ENCODE measurements around the gene PRKCQ. TPM values are rescaled to one million over a fixed set of nuclear protein-coding genes. Genes with fewer than 3 reads are reported as not detected.

The PRKCQ gene
- total and polyA plus RNA-seq, 2 experiments from 2014 or later = 0.43 to 0.97 TPM

- H3K9me2 ChIP-seq (replicated peaks; ENCODE audit: insufficient read depth) = no peaks in the 10 kb centered on the region
- H3K9me3 ChIP-seq (ENCODE audit: low read depth) = no peaks in the 10 kb centered on the region
- no peaks in the 10 kb centered on the region for H3K36me3 ChIP-seq (replicated peaks; ENCODE audit: insufficient read depth, low read depth)
- H3K27ac ChIP-seq = no peak overlapping the region
- H3K4me3 ChIP-seq = no peak overlapping the region
- peaks cover 13% of the 10 kb centered on the region for H3K27me3 ChIP-seq
- no peak for TF ChIP-seq EZH2 (IDR thresholded peaks at IDR 0.05; ENCODE audit: borderline replicate concordance)
- TF ChIP-seq, protein P1, sequence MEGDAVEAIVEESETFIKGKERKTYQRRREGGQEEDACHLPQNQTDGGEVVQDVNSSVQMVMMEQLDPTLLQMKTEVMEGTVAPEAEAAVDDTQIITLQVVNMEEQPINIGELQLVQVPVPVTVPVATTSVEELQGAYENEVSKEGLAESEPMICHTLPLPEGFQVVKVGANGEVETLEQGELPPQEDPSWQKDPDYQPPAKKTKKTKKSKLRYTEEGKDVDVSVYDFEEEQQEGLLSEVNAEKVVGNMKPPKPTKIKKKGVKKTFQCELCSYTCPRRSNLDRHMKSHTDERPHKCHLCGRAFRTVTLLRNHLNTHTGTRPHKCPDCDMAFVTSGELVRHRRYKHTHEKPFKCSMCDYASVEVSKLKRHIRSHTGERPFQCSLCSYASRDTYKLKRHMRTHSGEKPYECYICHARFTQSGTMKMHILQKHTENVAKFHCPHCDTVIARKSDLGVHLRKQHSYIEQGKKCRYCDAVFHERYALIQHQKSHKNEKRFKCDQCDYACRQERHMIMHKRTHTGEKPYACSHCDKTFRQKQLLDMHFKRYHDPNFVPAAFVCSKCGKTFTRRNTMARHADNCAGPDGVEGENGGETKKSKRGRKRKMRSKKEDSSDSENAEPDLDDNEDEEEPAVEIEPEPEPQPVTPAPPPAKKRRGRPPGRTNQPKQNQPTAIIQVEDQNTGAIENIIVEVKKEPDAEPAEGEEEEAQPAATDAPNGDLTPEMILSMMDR (IDR thresholded peaks at IDR 0.05; ENCODE audit: poor library complexity) = peak; percentile 84
- H2AFZ ChIP-seq = no peak overlapping the region
- 64% methylated on average over 3 of the region's 3 CpGs for WGBS (ENCODE audit: low lambda C conversion rate, missing lambda C conversion rate)
- no peak overlapping the region for H3K4me2 ChIP-seq
- H3K79me2 ChIP-seq = no peaks in the 10 kb centered on the region
- H3K4me1 ChIP-seq (ENCODE audit: insufficient read depth) = no peaks in the 10 kb centered on the region
- no peaks in the 10 kb centered on the region for H4K20me1 ChIP-seq (ENCODE audit: insufficient read depth, poor library complexity, severe bottlenecking)
- DNase-seq (ENCODE audit: low spot score) = peak; percentile 68
Measured at GRCh38 chr10:6416892-6417512, 163.1 kb downstream of the PRKCQ start.

- no peak overlapping the region for H2AFZ ChIP-seq
- TF ChIP-seq EZH2 (IDR thresholded peaks at IDR 0.05; ENCODE audit: borderline replicate concordance) = no peak
- TF ChIP-seq, protein P1 (IDR thresholded peaks at IDR 0.05; ENCODE audit: poor library complexity) = no peak
- TF ChIP-seq EZH2phosphoT487 (IDR thresholded peaks at IDR 0.05; ENCODE audit: low read depth, severe bottlenecking, unreplicated experiment) = no peak
- 88% methylated on average over 3 of the region's 3 CpGs for WGBS (ENCODE audit: low lambda C conversion rate, missing lambda C conversion rate)
- H3K36me3 ChIP-seq (replicated peaks; ENCODE audit: insufficient read depth, low read depth) = no peaks in the 10 kb centered on the region
- peaks cover 4% of the 10 kb centered on the region for H3K27me3 ChIP-seq
- H3K4me1 ChIP-seq (ENCODE audit: insufficient read depth) = no peaks in the 10 kb centered on the region
- H3K27ac ChIP-seq = no peak overlapping the region
- no peaks in the 10 kb centered on the region for H3K79me2 ChIP-seq
- H3K9me2 ChIP-seq (replicated peaks; ENCODE audit: insufficient read depth) = no peaks in the 10 kb centered on the region
- no peak overlapping the region for H3K4me3 ChIP-seq
- no peaks in the 10 kb centered on the region for H3K9me3 ChIP-seq (ENCODE audit: low read depth)
- DNase-seq (ENCODE audit: low spot score) = no peak
- no peaks in the 10 kb centered on the region for H4K20me1 ChIP-seq (ENCODE audit: insufficient read depth, poor library complexity, severe bottlenecking)
- H3K4me2 ChIP-seq = no peak overlapping the region
Measured at GRCh38 chr10:6411436-6411835, 168.6 kb downstream of the PRKCQ start.

GRCh38 chr10:6410830-6411229 is 169.2 kb downstream of the PRKCQ start:
- WGBS (ENCODE audit: low lambda C conversion rate, missing lambda C conversion rate) = 92% methylated on average over 15 of the region's 15 CpGs
- no peaks in the 10 kb centered on the region for H3K36me3 ChIP-seq (replicated peaks; ENCODE audit: insufficient read depth, low read depth)
- peaks cover 4% of the 10 kb centered on the region for H3K27me3 ChIP-seq
- H4K20me1 ChIP-seq (ENCODE audit: insufficient read depth, poor library complexity, severe bottlenecking) = no peaks in the 10 kb centered on the region
- no peak overlapping the region for H3K4me3 ChIP-seq
- H3K9me3 ChIP-seq (ENCODE audit: low read depth) = no peaks in the 10 kb centered on the region
- no peak for DNase-seq (ENCODE audit: low spot score)
- no peak overlapping the region for H3K27ac ChIP-seq
- no peak overlapping the region for H3K4me2 ChIP-seq
- H3K9me2 ChIP-seq (replicated peaks; ENCODE audit: insufficient read depth) = no peaks in the 10 kb centered on the region
- H3K79me2 ChIP-seq = no peaks in the 10 kb centered on the region
- H3K4me1 ChIP-seq (ENCODE audit: insufficient read depth) = no peaks in the 10 kb centered on the region
- H2AFZ ChIP-seq = no peak overlapping the region
- TF ChIP-seq EZH2phosphoT487 (IDR thresholded peaks at IDR 0.05; ENCODE audit: low read depth, severe bottlenecking, unreplicated experiment) (no peak), EZH2 (IDR thresholded peaks at IDR 0.05; ENCODE audit: borderline replicate concordance) (no peak)
- TF ChIP-seq, protein P1 (IDR thresholded peaks at IDR 0.05; ENCODE audit: poor library complexity) = no peak

All from hepatocyte (in vitro differentiated cells).